ENCODE data around the gene LARP1B.
"Not testable (repeated sequence)": the region's sequence is repeated elsewhere in the genome, so short reads cannot be mapped to it uniquely, and the experiment has no call there.

The LARP1B gene

GRCh38 chr4:128256539-128256938 is 195.4 kb downstream of the LARP1B start:
- no peak for DNase-seq
- intact Hi-C loops (cut with DNase I), result no loop called here

- DNase-seq; intact Hi-C loops (cut with DNase I): not testable (repeated sequence)
These were observed 197.1 kb downstream of the LARP1B start for GRCh38 chr4:128258166-128258565.

GRCh38 chr4:128259889-128260288 is 198.8 kb downstream of the LARP1B start:
- intact Hi-C loops (cut with DNase I); DNase-seq: not testable (repeated sequence)

Measured in head of caudate nucleus (tissue), 42 donors.